Progenitor cell of endocrine pancreas (in vitro differentiated cells): Measurements from ENCODE around the gene MEPCE. TPM values are rescaled to one million over a fixed set of nuclear protein-coding genes. Genes with fewer than 3 reads are reported as not detected.

Experiments used
- DNase-seq: peaks from one replicate; pipeline ENCODE4 v3.0.0; 2021; ENCODE audit warnings: low spot score; ENCODE audit not compliant: unreplicated experiment
- H3K27ac Mint-ChIP-seq: 2 replicates; pipeline ENCODE4 v1.8.0; 2021; ENCODE audit warnings: mild to moderate bottlenecking, moderate library complexity, mixed read lengths
- H3K27me3 Mint-ChIP-seq: 2 replicates; pipeline ENCODE4 v1.8.0; 2021; ENCODE audit warnings: mixed read lengths
- H3K36me3 Mint-ChIP-seq: 2 replicates; pipeline ENCODE4 v1.8.0; 2022; ENCODE audit warnings: mixed read lengths; ENCODE audit not compliant: insufficient read depth
- H3K4me1 Mint-ChIP-seq: 2 replicates; pipeline ENCODE4 v1.8.0; 2021; ENCODE audit warnings: low read depth, mixed read lengths
- H3K4me3 Mint-ChIP-seq: 2 replicates; pipeline ENCODE4 v1.8.0; 2021; ENCODE audit warnings: low read depth, mild to moderate bottlenecking, moderate library complexity, mixed read lengths
- H3K9me3 Mint-ChIP-seq: 2 replicates; pipeline ENCODE4 v1.8.0; 2021; ENCODE audit warnings: low read depth, mixed read lengths
- total RNA-seq: library from RNA; stranded (reverse); gene quantifications from 2 replicates; pipeline ENCODE4 v1.2.1, GENCODE V29; 2021
- TF ChIP-seq, protein P1 (sequence below): fragments of 200-600 bp; sonication (generic); IDR thresholded peaks from one replicate; pipeline ENCODE4 v1.5.0; 2021; ENCODE audit warnings: antibody characterized with exemption, mild to moderate bottlenecking; ENCODE audit not compliant: unreplicated experiment

The MEPCE gene
- total RNA-seq, 1 donor from 2014 or later = 35.4 TPM

DNA sequence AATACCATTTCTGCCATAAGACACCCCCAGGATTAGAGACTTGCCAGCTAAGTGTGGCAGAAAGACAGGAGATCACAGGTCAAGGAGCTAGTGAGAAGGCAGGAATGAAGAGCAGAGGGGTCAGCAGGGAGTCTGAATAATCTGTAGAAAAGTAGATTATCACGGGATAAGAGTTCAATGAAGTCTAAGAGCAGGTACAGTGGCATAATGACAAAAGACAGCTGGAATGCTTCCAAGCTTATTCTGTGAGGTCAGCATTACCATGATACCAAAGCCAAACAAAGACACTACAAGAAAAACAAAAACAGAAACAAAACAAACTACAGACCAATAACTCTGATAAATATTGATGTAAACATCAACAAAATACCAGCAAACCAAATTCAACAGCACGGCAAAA lies 35.6 kb upstream of the MEPCE start:
- no peaks in the 10 kb centered on the region for H3K36me3 Mint-ChIP-seq
- peaks cover 6% of the 10 kb centered on the region for H3K4me1 Mint-ChIP-seq

DNA sequence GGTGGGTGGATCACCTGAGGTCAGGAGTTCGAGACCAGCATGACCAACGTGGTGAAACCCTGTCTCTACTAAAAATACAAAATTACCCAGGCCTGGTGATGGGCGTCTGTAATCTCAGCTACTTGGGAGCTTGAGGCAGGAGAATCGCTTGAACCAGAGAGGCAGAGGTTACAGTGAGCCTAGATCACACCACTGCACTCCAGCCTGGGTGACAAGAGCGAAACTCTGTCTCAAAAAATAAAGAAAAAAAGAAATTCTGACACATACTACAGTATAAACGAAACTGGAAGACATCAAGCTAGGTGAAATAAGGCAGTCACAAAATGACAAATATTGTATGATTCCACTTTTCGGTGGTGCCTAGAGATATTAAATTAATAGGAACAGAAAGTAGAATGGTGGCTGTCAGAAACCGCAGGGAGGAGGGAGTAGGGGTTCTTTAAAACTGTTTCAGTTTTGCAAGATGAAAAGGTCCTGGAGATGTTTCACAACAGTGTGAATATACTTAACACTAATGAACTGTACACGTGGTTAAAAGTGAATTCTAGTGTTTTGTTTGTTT lies 33.1 kb upstream of the MEPCE start:
- no peak for DNase-seq
- Mint-ChIP-seq H3K36me3 (no peaks in the 10 kb centered on the region), H3K9me3 (no peaks in the 10 kb centered on the region), H3K27ac (no peak overlapping the region), H3K4me1 (peaks cover 2% of the 10 kb centered on the region), H3K4me3 (no peak overlapping the region), H3K27me3 (peaks cover 43% of the 10 kb centered on the region)
- TF ChIP-seq, protein P1, sequence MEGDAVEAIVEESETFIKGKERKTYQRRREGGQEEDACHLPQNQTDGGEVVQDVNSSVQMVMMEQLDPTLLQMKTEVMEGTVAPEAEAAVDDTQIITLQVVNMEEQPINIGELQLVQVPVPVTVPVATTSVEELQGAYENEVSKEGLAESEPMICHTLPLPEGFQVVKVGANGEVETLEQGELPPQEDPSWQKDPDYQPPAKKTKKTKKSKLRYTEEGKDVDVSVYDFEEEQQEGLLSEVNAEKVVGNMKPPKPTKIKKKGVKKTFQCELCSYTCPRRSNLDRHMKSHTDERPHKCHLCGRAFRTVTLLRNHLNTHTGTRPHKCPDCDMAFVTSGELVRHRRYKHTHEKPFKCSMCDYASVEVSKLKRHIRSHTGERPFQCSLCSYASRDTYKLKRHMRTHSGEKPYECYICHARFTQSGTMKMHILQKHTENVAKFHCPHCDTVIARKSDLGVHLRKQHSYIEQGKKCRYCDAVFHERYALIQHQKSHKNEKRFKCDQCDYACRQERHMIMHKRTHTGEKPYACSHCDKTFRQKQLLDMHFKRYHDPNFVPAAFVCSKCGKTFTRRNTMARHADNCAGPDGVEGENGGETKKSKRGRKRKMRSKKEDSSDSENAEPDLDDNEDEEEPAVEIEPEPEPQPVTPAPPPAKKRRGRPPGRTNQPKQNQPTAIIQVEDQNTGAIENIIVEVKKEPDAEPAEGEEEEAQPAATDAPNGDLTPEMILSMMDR = no peak

More for the DNA sequence above, 35.6 kb upstream of the MEPCE start:
- Mint-ChIP-seq H3K27ac (no peak overlapping the region), H3K9me3 (no peaks in the 10 kb centered on the region), H3K4me3 (no peak overlapping the region), H3K27me3 (peaks cover 42% of the 10 kb centered on the region)
- TF ChIP-seq, protein P1 = no peak
- no peak for DNase-seq

DNA sequence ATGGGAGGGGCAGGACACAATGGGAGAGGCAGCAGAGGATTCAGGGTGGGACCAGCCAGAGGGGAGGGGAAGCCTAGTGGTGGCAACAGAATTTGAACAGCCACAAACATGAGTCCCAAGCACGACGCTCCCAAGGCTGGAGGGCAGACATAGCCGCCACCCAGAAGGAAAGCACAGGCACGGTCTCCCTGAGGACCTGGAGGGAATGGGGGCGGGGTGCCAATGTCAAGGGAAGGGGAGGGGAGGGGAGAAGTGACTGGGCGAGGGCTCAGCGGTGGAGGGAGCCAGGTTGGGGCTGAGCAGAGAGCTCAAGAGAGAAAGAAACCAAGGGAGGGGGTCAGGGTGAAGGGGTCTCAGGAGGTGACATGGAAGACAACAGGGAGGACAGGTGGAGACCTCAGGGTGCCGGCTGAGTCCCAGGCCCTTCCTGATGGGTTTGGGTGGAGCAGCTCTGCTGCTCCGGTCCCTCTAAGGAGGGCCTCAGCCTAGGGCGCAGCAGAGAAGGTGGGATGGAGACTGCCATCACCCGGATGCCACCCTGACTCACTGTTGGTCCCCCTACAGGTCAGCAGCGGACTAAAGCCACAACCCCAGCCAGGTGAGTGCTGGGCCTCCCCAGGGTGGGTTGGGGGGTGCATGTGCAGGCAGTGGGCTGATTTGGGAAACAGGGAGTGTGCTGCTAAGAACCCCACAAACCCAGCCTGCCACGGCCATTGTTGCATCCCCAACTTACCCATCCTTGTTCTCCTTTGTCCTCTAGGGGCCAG lies 32.1 kb upstream of the MEPCE start:
- no peaks in the 10 kb centered on the region for H3K9me3 Mint-ChIP-seq

DNA sequence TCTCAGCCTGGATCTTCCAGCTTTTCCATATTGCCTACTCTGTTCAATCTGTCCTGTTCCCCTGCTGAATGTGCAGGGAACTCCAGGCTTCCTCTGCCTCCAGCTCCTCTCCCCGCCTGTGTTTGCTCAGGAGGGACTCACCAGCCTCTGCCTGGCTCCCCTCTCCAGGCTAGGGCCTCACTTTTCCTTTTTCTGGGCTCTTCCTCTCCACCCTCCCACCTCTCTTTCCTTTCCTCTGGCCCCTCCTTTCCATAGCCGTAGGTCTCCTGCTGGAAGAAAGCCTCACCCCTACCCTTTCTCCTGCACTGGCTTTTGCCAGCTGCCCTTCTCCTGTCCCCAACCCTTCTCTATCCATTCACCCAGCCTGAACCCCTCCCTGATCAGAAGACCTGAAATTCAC lies 31.4 kb upstream of the MEPCE start:
- Mint-ChIP-seq H3K27ac (no peak overlapping the region), H3K4me3 (no peak overlapping the region)

More for the DNA sequence above, 32.1 kb upstream of the MEPCE start:
- Mint-ChIP-seq H3K4me1 (peaks cover 2% of the 10 kb centered on the region), H3K27me3 (peaks cover 49% of the 10 kb centered on the region), H3K4me3 (no peak overlapping the region), H3K36me3 (no peaks in the 10 kb centered on the region), H3K27ac (no peak overlapping the region)
- DNase-seq = no peak
- TF ChIP-seq, protein P1 = peak; percentile 16

DNA sequence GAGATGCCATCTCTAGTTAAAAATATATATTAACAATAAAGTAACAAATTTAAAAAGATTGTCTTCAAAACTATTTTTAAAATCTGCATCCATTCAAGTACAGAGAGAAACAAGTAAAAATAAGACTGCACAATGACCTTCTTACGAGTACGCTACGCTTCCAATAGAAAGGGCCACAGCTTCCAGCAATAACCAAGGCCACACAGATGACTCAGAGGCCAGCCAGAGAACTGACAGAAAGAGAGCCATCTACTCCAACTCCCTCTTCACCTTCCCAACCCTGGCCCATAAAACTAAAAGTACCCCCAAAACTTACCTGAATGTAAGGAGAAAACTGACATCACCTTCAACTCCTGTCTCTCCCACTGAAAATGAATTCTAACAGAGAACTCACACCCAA lies 29.6 kb upstream of the MEPCE start:
- H3K27me3 Mint-ChIP-seq = peaks cover 46% of the 10 kb centered on the region
- H3K9me3 Mint-ChIP-seq = no peaks in the 10 kb centered on the region
- H3K27ac Mint-ChIP-seq = no peak overlapping the region
- DNase-seq = no peak
- TF ChIP-seq, protein P1 = no peak
- H3K4me1 Mint-ChIP-seq = peaks cover 2% of the 10 kb centered on the region
- no peaks in the 10 kb centered on the region for H3K36me3 Mint-ChIP-seq
- no peak overlapping the region for H3K4me3 Mint-ChIP-seq

More for the DNA sequence above, 31.4 kb upstream of the MEPCE start:
- Mint-ChIP-seq H3K4me1 (peaks cover 2% of the 10 kb centered on the region), H3K27me3 (peaks cover 46% of the 10 kb centered on the region), H3K36me3 (no peaks in the 10 kb centered on the region), H3K9me3 (no peaks in the 10 kb centered on the region)
- no peak for DNase-seq
- TF ChIP-seq, protein P1 = no peak
